Cardiac septum (tissue), 1 donor: Measurements from ENCODE around the gene ABTB2. TPM values are rescaled to one million over a fixed set of nuclear protein-coding genes. Genes with fewer than 3 reads are reported as not detected.

Experiments
- DNase-seq: peaks from one replicate; pipeline ENCODE4 v3.0.0-alpha.2; 2020; ENCODE audit warnings: low spot score
- intact Hi-C: fragments of 100-400 bp; cut with DNase I; formaldehyde crosslinking; loops from one replicate; pipeline ENCODE4 v1.14.0; 2022
- total RNA-seq: library from RNA; stranded (reverse); fragmentation: NEBNext Ultra II Directional; extraction: Animal tissue kit (Norgen Biotek cat#: 25700); gene quantifications from one replicate; pipeline ENCODE4 v1.2.1, GENCODE V29; 2021
- donor health status: DM: no; HTN: no; CAD: no.

ABTB2 gene
- total RNA-seq, 1 donor from 2014 or later, result 27.9 TPM

DNA sequence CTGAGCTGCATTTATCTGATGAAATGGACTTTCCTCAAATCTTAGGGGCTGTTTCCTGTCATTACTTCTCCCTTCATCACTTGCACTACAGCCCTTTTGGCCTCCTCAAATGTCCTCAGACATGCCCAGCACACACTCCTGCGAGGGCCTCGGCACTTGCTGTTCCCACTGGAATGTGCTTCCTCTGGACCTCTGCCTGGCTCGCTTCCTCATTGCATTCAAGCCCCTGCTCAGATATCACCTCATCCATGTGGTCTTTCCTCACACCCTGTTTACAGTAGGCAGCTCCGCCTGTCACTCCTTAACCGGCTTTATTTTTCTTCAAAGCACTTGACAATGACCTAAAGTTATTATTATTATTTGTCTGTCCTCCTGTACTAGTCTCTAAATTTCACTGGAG lies 243.3 kb downstream of the ABTB2 start:
- intact Hi-C loops, result no loop called here
- no peak for DNase-seq

DNA sequence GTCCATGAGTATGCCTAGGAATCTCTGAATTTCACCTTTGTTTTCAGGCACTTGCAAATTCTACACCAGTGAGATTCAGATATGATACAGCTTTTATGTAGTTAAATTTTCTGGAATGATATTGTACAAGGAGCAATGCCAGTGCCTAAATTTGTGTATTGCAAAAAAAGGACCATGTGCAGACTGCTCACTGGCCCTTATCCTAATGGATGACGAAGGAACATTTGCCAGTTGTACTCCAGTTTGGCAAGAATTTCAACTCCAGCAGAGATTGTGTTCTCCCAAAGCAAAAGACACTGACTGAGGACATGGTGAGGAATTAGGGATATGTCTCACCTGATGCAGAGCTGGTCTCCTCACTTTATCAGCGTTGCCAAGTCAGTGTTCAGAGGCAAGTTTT lies 243.8 kb downstream of the ABTB2 start:
- intact Hi-C loops, result no loop called here

GRCh38 chr11:34111722-34112270 lies 246.0 kb downstream of the ABTB2 start:
- no peak for DNase-seq
- intact Hi-C loops, result no loop called here

More for the DNA sequence above, 243.8 kb downstream of the ABTB2 start:
- no peak for DNase-seq

GRCh38 chr11:34105957-34106504 lies 251.8 kb downstream of the ABTB2 start:
- intact Hi-C loops, result loop anchor here (1.0 to 10.0 kb wide), 3 partner anchors 55 to 809 kb away; partner anchors contain the start of genes ABTB2, APIP, CAPRIN1 and PDHX
- DNase-seq, result no peak

DNA sequence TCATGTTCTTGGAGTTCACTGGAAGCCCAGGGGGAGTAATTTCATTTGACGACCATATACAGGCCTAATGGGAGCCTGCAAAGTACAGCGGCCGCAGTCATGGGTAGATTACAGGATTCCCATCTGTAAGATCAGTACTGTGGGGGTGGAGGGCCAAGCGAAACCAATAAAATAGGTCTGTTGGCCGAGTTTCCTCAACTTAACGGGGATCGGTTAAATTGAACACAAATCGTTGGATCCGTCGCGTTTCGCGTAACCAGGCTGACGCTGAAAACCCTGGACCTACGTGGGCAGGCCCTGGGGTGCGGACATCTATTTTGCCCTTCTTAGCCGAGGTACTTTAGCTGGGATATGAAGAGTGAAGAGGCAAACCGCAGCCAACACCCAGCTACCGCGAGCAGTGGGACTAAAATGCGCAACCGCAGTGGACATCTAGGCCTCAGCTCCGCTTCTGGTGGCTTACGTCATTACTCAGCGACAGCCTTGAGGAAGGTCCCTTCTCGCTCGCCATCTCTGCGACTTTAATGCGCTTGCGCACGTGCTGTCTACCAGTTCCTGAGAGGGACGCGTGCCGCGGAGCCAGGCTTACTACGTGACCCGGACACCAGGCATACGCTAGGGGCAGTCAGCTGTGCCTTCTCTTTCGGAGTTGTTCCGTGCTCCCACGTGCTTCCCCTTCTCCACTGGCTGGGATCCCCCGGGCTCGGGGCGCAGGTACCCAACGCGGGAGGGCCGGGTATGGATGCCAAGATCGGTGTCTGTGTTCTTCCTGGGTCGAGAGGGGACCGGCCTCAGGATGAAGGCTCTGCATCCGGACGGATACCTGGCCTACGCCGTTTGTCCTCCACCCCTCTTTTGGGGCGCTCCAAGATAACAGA lies 252.5 kb downstream of the ABTB2 start, which contains the start of gene NAT10:
Gene NAT10, plus strand, starts transcription at position 551 of the 878 bp plus-strand sequence. CDS start 2,597 bp downstream, outside the sequence.
- peak; percentile 98 for DNase-seq
- intact Hi-C loops, result loop anchor here (1.0 to 10.0 kb wide), 3 partner anchors 54 to 809 kb away; partner anchors contain the start of genes ABTB2, APIP, CAPRIN1 and PDHX

DNA sequence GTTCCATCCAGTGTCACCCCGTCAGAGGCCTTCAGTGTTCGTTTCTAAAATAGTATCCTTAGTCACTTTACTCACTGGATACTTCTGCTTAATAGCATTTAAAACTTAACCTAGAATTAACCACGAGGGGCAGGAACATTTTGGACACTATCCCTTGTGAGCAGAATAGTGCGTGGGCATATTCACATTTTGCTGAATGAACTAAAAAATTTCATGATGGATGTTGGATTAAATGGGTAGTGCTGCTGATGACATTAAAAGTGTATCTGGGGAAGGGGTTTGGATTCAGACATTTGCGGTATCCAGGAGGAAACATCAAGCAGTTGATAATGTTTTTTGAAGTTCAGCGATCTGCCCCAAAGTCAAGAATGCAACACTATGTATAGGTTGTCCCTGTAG lies 253.1 kb downstream of the ABTB2 start:
- DNase-seq, result no peak
- intact Hi-C loops, result loop anchor here (1.0 to 10.0 kb wide), 3 partner anchors 53 to 810 kb away; partner anchors contain the start of genes ABTB2, APIP, CAPRIN1 and PDHX

Other genes with a start within 250 kb of the ABTB2 start
- gene CAT, start 80.9 kb upstream of the ABTB2 start, total RNA-seq, result 47.6 TPM
- gene ELF5, start 155.8 kb upstream of the ABTB2 start, total RNA-seq, result not detected